ENCODE measurements around the gene PRKCQ.

The PRKCQ gene

GRCh38 chr10:6603142-6604125 lies 23.4 kb upstream of the PRKCQ start:
- TF ChIP-seq, protein P1, sequence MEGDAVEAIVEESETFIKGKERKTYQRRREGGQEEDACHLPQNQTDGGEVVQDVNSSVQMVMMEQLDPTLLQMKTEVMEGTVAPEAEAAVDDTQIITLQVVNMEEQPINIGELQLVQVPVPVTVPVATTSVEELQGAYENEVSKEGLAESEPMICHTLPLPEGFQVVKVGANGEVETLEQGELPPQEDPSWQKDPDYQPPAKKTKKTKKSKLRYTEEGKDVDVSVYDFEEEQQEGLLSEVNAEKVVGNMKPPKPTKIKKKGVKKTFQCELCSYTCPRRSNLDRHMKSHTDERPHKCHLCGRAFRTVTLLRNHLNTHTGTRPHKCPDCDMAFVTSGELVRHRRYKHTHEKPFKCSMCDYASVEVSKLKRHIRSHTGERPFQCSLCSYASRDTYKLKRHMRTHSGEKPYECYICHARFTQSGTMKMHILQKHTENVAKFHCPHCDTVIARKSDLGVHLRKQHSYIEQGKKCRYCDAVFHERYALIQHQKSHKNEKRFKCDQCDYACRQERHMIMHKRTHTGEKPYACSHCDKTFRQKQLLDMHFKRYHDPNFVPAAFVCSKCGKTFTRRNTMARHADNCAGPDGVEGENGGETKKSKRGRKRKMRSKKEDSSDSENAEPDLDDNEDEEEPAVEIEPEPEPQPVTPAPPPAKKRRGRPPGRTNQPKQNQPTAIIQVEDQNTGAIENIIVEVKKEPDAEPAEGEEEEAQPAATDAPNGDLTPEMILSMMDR (IDR thresholded peaks at IDR 0.05; ENCODE audit: extremely low read depth, missing control alignments) = no peak
- DNase-seq (ENCODE audit: low spot score) = no peak

GRCh38 chr10:6602700-6603084 lies 22.6 kb upstream of the PRKCQ start:
- TF ChIP-seq, protein P1 (IDR thresholded peaks at IDR 0.05; ENCODE audit: extremely low read depth, missing control alignments) = no peak
- no peak for DNase-seq (ENCODE audit: low spot score)

DNA sequence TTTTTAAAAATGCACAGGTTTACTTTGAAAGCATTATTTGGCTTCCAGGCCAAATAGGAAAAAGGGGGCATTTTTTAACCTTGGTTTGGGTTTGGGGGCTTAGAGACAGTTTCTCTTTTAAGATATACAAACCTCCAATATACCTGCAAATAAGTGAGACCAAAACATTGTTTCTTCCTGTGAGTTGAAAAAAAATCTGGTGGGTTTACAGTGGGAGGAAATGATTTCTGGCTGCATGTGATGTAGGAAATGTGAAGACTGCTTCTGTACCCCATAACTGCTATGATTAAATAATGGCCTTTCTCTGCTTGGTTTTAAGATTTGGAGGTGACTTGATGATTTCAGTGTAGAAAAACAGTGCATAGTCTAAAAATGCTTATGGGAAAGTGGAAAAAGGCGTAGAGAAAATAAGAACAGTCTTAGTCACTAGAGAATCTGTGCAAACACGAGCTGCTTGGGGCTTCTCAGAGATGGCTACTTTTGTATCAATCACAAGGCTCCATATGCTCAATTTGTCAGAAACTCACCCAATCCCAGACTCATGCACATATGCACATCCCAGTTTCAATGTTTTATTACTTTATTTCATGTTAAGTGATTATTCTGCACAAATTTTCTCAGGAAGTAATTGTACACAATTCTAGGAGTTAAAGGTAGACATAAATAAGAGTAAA lies 22.1 kb upstream of the PRKCQ start:
- no peak for DNase-seq (ENCODE audit: low spot score)
- TF ChIP-seq, protein P1 (IDR thresholded peaks at IDR 0.05; ENCODE audit: extremely low read depth, missing control alignments) = no peak

GRCh38 chr10:6601246-6601805 lies 21.2 kb upstream of the PRKCQ start:
- no peak for DNase-seq (ENCODE audit: low spot score)
- TF ChIP-seq, protein P1 (IDR thresholded peaks at IDR 0.05; ENCODE audit: extremely low read depth, missing control alignments) = no peak

GRCh38 chr10:6600224-6600987 lies 20.3 kb upstream of the PRKCQ start:
- TF ChIP-seq, protein P1 (IDR thresholded peaks at IDR 0.05; ENCODE audit: extremely low read depth, missing control alignments) = no peak
- no peak for DNase-seq (ENCODE audit: low spot score)

GRCh38 chr10:6598679-6599078 lies 18.6 kb upstream of the PRKCQ start:
- TF ChIP-seq, protein P1 (IDR thresholded peaks at IDR 0.05; ENCODE audit: extremely low read depth, missing control alignments) = no peak

More at GRCh38 chr10:6598679-6599078, 18.6 kb upstream of the PRKCQ start:
- no peak for DNase-seq (ENCODE audit: low spot score)
